Measurements from ENCODE around the gene SLC12A9. TPM values are rescaled to one million over a fixed set of nuclear protein-coding genes. Genes with fewer than 3 reads are reported as not detected.
"Not testable (repeated sequence)": the region's sequence is repeated elsewhere in the genome, so short reads cannot be mapped to it uniquely, and the experiment has no call there.

Gene SLC12A9
- total RNA-seq, 2 donors from 2014 or later = 31.0 to 33.6 TPM

DNA sequence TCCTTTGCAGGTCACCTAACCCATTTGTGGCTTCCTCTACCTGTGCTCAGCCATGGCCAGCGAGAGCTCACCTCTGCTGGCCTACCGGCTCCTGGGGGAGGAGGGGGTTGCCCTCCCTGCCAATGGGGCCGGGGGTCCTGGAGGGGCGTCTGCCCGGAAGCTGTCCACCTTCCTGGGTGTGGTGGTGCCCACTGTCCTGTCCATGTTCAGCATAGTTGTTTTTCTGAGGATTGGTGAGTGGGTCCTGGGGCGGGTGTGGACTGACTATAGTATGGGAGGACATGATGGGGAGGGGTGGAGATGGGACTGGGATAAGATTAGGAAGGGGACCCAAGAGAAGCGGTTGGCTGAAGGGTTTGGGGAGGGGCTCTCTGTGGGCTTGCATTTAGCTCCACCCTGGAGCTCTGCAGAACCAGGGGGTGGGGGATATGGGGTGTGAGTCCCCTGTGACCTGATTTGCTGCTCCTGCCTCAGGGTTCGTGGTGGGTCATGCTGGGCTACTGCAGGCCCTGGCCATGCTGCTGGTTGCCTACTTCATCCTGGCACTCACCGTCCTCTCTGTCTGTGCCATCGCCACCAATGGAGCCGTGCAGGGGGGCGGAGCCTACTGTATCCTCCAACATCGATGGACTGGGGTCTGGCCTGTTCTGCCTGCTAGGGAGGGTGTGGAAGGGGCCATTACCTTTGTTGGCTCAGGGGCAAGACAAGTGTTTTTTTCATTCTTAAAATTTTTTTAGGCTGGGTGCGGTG lies 1.8 kb downstream of the SLC12A9 start:
- intact Hi-C loops (cut with DNase I, micrococcal nuclease) = loop anchor here in 1 of 2 donors (5.0 kb wide), 1 partner anchor 147 kb away; the partner anchor contains the start of gene POP7
- ATAC-seq (no peak), DNase-seq (no peak)

DNA sequence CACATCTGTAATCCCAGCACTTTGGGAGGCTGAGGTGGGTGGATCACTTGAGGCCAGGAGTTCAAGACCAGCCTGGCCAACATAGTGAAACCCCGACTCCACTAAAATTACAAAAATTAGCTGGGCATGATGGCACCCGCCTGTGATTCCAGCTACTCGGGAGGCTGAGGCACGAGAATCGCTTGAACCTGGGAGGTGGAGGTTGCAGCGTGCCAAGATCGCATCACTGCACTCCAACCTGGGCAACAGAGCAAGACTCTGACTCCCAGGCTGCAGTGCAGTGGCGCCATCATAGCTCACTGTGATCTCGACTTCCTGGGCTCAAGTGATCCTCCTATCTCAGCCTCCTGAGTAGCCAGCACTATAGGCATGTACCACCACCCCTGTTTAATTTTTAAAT lies 2.4 kb downstream of the SLC12A9 start:
- intact Hi-C loops (cut with DNase I, micrococcal nuclease) = loop anchor here in 1 of 2 donors (5.0 kb wide), 1 partner anchor 148 kb away; the partner anchor contains the start of gene POP7
- DNase-seq, ATAC-seq: not testable (repeated sequence)

DNA sequence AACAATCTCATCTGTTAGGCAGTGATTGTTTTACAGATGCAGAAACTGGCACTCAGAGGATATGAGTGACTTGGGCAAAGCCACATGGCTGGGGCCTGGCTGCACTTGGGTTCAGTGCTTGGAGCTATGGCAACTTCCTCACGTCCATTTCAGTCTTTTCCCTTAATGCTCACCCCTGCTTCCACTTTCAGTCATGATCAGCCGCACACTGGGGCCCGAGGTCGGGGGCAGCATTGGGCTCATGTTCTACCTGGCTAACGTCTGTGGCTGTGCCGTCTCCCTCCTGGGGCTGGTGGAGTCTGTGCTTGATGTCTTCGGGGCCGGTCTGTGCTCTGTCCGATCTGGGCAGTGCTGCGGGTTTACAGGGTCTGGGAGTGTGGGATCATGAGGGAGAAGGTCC lies 3.0 kb downstream of the SLC12A9 start:
- intact Hi-C loops (cut with DNase I, micrococcal nuclease) = no loop called here
- DNase-seq = no peak
- no peak for ATAC-seq

DNA sequence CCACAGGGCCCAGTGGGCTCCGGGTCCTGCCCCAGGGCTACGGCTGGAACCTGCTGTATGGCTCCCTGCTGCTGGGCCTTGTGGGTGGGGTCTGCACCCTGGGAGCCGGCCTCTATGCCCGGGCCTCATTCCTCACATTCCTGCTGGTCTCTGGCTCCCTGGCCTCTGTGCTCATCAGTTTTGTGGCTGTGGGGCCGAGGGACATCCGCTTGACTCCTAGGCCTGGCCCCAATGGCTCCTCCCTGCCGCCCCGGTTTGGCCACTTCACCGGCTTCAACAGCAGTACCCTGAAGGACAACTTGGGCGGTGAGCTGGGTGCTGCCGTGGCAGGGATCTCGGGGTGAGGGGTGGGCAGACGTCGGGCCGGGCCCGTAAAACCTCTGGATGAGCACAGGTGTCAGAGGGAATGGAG lies 4.4 kb downstream of the SLC12A9 start:
- DNase-seq (no peak), ATAC-seq (no peak)
- intact Hi-C loops (cut with DNase I, micrococcal nuclease) = no loop called here

DNA sequence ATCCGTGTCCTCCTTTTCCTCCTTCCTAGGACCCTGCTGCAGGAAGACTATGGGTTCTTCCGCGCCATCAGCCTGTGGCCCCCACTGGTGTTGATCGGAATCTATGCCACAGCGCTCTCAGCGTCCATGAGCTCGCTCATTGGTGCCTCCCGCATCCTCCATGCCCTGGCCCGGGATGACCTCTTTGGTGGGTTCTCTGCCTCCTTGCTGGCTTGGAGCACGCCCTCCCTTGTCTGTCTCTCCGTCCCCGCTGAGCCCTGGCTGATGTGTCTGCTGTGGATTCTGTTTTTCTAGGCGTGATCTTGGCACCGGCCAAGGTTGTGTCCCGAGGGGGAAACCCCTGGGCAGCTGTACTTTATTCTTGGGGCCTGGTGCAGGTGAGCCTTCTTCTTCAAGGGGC lies 7.3 kb downstream of the SLC12A9 start:
- intact Hi-C loops (cut with DNase I, micrococcal nuclease) = no loop called here
- ATAC-seq (no peak), DNase-seq (no peak)

DNA sequence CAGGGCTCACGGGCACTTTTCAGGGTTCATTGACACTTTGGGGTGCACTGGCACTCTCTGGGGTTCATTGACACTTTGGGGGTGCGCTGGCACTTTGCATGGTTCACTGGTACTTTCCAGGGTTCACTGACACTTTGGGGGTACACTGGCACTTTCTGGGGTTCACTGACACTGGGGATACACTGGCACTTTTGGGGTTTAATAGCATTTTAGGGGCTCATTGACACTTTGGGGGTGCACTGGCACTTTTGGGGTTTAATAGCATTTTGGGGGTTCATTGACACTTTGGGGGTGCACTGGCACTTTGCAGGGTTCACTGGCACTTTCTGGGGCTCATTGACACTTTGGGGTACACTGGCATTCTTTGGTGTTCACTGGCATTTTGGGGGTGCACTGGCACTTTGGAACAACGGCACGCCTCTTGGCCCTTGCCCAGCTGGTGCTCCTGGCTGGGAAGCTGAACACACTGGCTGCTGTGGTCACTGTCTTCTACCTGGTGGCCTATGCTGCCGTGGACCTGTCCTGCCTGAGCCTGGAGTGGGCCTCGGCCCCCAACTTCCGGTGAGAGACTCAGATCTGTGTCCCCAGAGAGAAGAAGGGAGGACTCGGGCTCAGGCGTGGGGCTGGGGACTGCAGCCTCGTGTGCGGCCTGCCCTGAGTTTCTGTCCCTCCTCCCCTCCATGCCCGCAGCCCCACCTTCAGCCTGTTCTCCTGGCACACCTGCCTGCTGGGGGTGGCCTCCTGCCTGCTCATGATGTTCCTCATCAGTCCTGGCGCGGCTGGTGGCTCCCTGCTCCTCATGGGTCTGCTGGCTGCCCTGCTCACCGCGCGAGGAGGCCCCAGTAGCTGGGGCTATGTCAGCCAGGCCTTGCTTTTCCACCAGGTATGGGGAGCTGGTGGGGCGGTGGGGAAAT lies 8.4 kb downstream of the SLC12A9 start:
- intact Hi-C loops (cut with DNase I, micrococcal nuclease) = no loop called here
- ATAC-seq = no peak
- DNase-seq = no peak

DNA sequence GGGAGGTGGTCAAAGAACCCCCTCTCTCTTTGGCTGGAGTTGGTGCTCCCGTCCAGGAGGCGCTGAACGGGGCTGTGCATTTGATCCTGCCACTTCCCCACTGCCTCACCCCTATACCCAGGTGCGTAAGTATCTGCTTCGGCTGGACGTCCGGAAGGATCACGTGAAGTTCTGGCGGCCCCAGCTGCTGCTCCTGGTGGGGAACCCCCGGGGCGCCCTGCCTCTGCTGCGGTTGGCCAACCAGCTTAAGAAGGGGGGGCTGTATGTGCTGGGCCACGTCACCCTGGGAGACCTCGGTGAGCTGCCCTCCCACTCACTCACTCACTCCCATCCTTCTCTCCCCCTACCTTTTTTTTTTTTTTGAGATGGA lies 9.1 kb downstream of the SLC12A9 start:
- intact Hi-C loops (cut with DNase I, micrococcal nuclease) = no loop called here
- no peak for DNase-seq

DNA sequence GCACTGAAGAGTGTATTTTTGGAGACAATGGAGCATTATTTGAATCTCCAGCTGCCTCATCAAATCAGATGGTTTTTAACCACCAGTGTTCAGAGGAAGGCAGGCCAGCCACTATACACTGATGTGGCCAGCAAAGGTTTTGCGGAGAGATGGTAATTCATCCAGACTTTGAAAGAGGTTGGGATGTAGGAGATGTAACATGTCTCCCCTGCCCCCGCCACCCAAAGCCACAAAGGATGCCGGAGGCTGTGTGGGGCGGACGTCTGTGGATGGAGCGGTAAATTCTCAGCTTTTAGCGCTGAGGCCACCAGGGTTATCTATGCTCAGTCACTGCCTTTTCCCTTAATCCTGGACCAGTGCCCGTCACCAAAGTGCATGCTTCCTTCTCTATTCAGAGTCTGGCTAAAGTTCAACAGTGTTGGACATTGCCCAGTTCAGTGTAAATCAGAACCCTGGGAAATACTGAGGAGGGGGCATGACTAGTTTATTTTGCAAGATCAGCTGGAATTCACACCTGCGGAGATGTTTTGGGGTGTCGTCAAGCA lies 11.0 kb downstream of the SLC12A9 start:
- ATAC-seq (peak; percentile 20), DNase-seq (peak in 1 of 2 donors; percentile 58)
- intact Hi-C loops (cut with DNase I, micrococcal nuclease) = no loop called here

More for the DNA sequence above, 9.1 kb downstream of the SLC12A9 start:
- ATAC-seq = no peak

DNA sequence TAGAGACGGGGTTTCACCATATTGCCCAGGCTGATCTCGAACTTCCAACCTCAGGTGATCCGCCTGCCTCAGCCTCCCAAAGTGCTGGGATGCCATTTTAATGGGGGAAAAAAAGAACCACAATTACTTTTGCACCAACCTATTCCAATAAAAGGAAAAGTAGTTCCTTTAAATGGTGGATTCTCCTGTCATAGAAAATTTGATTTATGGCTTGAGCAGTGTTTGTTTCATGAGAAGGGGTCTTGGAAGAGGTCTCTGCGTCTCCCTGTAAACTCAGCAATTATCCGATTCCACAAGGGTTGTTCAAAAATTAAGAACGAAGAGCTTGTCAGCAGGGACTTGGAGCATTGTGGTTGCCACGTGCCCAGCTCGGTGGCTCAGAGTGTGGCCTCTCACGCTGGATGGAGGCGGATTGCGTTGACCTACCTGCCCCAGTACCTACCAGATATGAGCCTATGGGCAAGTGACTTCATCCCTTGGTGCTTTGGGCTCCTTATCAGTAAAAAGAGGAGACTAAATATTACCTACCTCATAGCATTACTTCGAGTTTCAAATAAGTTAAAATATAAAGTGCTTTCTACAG lies 11.8 kb downstream of the SLC12A9 start:
- ATAC-seq = no peak
- DNase-seq = no peak
- intact Hi-C loops (cut with DNase I, micrococcal nuclease) = no loop called here

DNA sequence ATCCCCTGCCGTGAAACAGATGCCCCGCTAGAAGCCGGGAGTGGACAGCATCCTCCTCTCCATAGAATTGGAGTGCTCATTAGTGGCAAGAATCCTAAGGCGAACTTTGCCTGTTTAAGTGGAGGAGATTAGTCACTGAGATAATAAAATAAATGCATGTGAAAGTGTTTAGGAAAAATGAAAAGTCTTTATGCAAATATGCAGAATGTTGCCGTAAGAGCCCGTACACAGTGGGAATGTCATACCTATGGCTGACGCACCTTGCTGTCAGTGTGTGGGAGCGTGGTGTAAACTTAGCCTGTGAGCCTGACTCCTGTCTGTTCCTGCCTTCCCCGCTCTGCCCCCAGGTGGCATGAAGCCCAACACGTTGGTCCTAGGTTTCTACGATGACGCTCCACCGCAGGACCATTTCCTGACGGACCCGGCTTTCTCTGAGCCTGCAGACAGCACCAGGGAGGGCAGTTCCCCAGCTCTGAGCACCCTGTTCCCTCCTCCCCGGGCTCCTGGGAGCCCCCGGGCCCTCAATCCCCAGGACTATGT lies 12.9 kb downstream of the SLC12A9 start:
- ATAC-seq = no peak
- DNase-seq = no peak
- intact Hi-C loops (cut with DNase I, micrococcal nuclease) = no loop called here

DNA sequence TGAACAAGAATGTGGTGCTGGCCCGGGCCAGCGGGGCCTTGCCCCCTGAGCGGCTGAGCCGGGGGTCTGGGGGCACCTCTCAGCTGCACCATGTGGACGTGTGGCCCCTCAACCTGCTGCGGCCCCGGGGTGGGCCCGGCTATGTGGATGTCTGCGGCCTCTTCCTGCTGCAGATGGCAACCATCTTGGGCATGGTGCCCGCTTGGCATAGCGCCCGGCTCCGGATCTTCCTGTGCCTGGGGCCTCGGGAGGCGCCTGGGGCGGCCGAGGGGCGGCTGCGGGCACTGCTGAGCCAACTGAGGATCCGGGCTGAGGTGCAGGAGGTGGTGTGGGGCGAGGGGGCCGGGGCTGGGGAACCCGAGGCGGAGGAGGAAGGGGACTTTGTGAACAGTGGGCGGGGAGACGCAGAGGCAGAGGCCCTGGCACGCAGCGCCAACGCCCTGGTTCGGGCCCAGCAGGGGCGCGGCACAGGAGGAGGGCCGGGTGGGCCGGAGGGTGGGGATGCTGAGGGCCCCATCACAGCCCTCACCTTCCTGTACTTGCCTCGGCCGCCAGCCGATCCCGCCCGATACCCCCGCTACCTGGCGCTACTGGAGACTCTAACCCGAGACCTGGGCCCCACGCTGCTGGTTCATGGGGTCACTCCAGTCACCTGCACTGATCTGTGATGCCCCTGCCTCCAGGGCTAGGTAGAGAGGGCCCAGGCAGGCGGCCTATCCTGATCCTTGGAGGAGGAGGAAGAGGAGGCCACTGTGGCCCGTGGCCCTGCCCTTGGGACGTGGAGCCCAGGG lies 13.6 kb downstream of the SLC12A9 start:
- peak; percentile 83 for ATAC-seq
- intact Hi-C loops (cut with DNase I, micrococcal nuclease) = no loop called here
- peak; percentile 88 to 89 for DNase-seq

DNA sequence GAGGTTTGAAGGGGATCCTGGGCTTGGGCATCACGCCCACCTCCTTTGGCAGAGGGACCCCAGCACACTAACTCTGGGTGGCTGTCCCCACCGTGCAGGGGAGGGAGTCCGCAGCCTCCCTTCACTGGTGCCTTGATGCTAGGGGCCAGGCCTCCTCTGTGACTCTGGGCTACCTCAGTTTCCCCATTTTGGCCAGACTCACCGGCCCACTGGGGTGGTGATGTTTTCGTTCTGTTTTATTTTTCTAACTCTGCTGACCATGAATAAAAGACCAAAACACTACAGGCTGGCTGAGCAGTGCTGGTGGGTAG lies 14.2 kb downstream of the SLC12A9 start:
- DNase-seq (no peak), ATAC-seq (no peak)
- intact Hi-C loops (cut with DNase I, micrococcal nuclease) = no loop called here

DNA sequence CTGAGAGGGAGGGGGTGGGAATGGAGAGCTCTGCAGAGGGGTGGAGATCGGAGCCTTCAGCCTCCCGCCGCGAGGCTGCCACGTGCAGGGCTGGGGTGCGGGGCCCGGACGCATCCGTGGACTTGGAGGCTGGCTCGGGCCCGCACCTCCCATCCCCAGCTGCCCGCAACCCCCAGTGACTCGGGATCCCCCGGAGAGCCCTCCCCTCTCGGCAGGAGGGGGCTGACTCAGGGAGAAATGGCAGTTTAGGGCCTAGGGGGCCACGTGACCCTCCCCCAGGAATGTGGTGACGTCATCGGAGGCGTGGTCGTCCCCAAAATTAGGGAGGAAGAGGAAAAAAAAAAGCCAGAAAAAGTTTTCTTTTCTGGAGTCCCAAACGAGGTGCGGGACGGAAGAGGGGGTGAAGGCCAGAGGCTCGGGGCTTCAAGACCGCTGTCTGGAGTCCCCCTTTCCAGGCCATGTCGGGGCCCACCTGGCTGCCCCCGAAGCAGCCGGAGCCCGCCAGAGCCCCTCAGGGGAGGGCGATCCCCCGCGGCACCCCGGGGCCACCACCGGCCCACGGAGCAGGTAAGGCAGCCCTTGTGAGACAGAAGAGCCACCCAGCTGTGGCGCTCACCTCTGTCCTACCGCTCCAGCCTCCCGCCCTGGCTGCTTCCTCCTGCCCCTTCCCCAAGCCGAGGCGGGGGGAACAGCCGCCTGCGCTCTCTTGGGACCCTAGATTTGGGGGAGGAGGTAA lies 14.7 kb downstream of the SLC12A9 start, which contains the start of gene TRIP6:
Gene TRIP6, plus strand, starts transcription at position 348 of the 736 bp plus-strand sequence. Its CDS starts 111 bp downstream, at position 459.
- peak; percentile 86 to 87 for DNase-seq
- intact Hi-C loops (cut with DNase I, micrococcal nuclease) = no loop called here
- ATAC-seq = peak; percentile 53

- intact Hi-C loops (cut with DNase I, micrococcal nuclease) = no loop called here
- ATAC-seq (peak; percentile 7), DNase-seq (peak in 1 of 2 donors; percentile 39)
Measured at GRCh38 chr7:100867776-100868485, 15.4 kb downstream of the SLC12A9 start.

DNA sequence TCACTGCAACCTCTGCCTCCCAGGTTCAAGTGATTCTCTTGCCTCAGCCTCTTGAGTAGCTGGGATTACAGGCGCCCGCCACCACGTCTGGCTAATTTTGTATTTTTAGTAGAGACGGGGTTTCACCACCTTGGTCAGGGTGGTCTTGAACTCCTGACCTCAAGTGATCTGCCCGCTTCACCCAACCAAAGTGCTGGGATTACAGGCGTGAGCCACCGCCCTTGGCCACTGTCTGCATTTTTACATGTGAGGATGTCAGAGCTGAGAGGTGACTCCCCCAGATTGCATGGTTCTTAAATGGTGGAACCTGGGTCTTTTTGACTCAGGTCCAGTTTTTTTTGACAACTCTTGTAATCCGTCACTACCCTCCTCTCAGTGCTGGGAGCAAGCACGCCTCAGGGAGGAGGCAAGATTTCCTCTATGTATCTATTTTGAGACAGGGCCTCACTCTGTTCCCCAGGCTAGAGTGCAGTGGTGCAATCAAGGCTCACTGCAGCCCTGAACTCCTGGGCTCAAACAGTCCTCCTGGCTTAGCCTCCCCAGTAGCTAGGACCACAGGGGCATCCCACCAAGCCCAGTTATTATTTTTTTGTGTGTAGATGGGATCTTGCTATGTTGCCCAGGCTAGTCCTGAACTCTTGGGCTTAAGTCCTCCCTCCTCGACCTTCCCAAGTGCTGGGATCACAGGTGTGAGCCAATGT lies 21.2 kb downstream of the SLC12A9 start:
- ATAC-seq = no peak
- intact Hi-C loops (cut with DNase I, micrococcal nuclease) = no loop called here
- no peak for DNase-seq

DNA sequence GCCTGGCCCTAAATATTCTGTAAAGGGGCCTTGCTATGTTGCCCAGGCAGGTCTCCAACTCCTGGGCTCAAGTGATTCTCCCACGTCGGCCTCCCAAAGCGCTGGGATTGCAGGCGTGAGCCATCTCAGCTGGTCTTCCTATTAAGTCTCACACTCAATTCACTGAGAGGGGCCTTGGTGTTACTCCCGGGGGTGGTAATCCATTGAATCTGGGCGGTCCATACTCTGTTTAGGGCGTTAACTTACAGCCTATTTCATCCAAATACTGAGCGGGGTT lies 21.7 kb downstream of the SLC12A9 start:
- intact Hi-C loops (cut with DNase I, micrococcal nuclease) = no loop called here
- DNase-seq (no peak), ATAC-seq (no peak)

Data from left colon (tissue), 2 donors.